CD4-positive, CD25-positive, alpha-beta regulatory T cell (primary cell): ENCODE data around the gene ENOX1. TPM values are rescaled to one million over a fixed set of nuclear protein-coding genes. Genes with fewer than 3 reads are reported as not detected.
A peak's percentile ranks its signal among the peaks of the same experiment; 100 is the strongest.

Experiments used
- ATAC-seq, 2 donors: fragments of 150-1000 bp; cut with Tn5 transposase; one replicate each; pipeline ENCODE4 v1.10.0; 2021; ENCODE audit warnings: low read depth in 2 of 2, moderate number of reproducible peaks in 2 of 2, moderate library complexity in 1 of 2
- DNase-seq, 3 donors: peaks; one replicate each; pipeline versions ENCODE4 v3.0.0 to v3.0.0-alpha.2; 2012 to 2022; ENCODE audit warnings: mixed read lengths in 1 of 3
- H3K27ac ChIP-seq: one replicate; pipeline ENCODE4 v1.7.0; 2013; ENCODE audit warnings: mild to moderate bottlenecking, low read length; ENCODE audit not compliant: insufficient read depth, poor library complexity, severe bottlenecking
- H3K27me3 ChIP-seq: one replicate; pipeline ENCODE4 v1.7.0; 2013; ENCODE audit warnings: low read length; ENCODE audit not compliant: control insufficient read depth, insufficient read depth
- H3K36me3 ChIP-seq: one replicate; pipeline ENCODE4 v1.7.0; 2013; ENCODE audit warnings: mild to moderate bottlenecking, low read length, moderate library complexity; ENCODE audit not compliant: control insufficient read depth, insufficient read depth
- H3K4me1 ChIP-seq: 2 replicates; pipeline ENCODE4 v1.7.0; 2013; ENCODE audit warnings: mild to moderate bottlenecking, low read length; ENCODE audit not compliant: insufficient read depth, control insufficient read depth, poor library complexity, severe bottlenecking
- H3K4me3 ChIP-seq: one replicate; pipeline ENCODE4 v1.7.0; 2013; ENCODE audit warnings: low read depth, mild to moderate bottlenecking, low read length, moderate library complexity
- H3K9me3 ChIP-seq, 2 experiments: 1 replicate in 1 of 2; 2 replicates in 1 of 2; pipeline ENCODE4 v1.7.0; 2013; ENCODE audit warnings: low read length in 2 of 2, mild to moderate bottlenecking in 1 of 2, moderate library complexity in 1 of 2; ENCODE audit not compliant: control insufficient read depth in 2 of 2
- H3K27ac Mint-ChIP-seq, 3 donors: one replicate each; pipeline ENCODE4 v1.8.0; 2020 to 2022; ENCODE audit warnings: mild to moderate bottlenecking in 3 of 3, mixed read lengths in 3 of 3, moderate library complexity in 2 of 3
- H3K27me3 Mint-ChIP-seq: one replicate; pipeline ENCODE4 v1.8.0; 2022; ENCODE audit warnings: mild to moderate bottlenecking, mixed read lengths
- H3K36me3 Mint-ChIP-seq: one replicate; pipeline ENCODE4 v1.8.0; 2020; ENCODE audit warnings: mixed read lengths
- H3K4me1 Mint-ChIP-seq, 4 donors: one replicate each; pipeline ENCODE4 v1.8.0; 2020 to 2022; ENCODE audit warnings: mixed read lengths in 4 of 4, mild to moderate bottlenecking in 1 of 4
- H3K4me3 Mint-ChIP-seq, 4 donors: one replicate each; pipeline ENCODE4 v1.8.0; 2020 to 2022; ENCODE audit warnings: mild to moderate bottlenecking in 4 of 4, mixed read lengths in 4 of 4, moderate library complexity in 3 of 4
- H3K9me3 Mint-ChIP-seq, 7 donors: one replicate each; pipeline ENCODE4 v1.8.0; 2020 to 2022; ENCODE audit warnings: mixed read lengths in 7 of 7, mild to moderate bottlenecking in 3 of 7, moderate library complexity in 2 of 7
- polyA plus RNA-seq, 4 donors: library from polyadenylated mRNA; unstranded; fragments of 300-500 nt; fragmentation: Illumina TruSeq; gene quantifications; one replicate each; pipeline ENCODE4 v1.2.3, GENCODE V29; 2021
- total RNA-seq: library from RNA; stranded (reverse); gene quantifications from one replicate; pipeline ENCODE4 v1.2.3, GENCODE V29; 2022

Gene ENOX1
- total and polyA plus RNA-seq, 5 donors from 2014 or later, result 0.10 TPM; not detected in 4

- H3K36me3 Mint-ChIP-seq, result no peaks in the 10 kb centered on the region
- H3K4me1 Mint-ChIP-seq, result no peaks in the 10 kb centered on the region
- H3K4me1 ChIP-seq, result no peaks in the 10 kb centered on the region
- H3K27ac ChIP-seq, result no peak overlapping the region
- no peak overlapping the region for H3K27ac Mint-ChIP-seq
- peaks cover 24% of the 10 kb centered on the region for H3K27me3 Mint-ChIP-seq
- ATAC-seq, result no peak
- H3K4me3 ChIP-seq, result no peak overlapping the region
- H3K27me3 ChIP-seq, result peaks cover 8% of the 10 kb centered on the region
- no peak overlapping the region for H3K4me3 Mint-ChIP-seq
- H3K36me3 ChIP-seq, result no peaks in the 10 kb centered on the region
- H3K9me3 Mint-ChIP-seq, result peaks cover 0 to 6% (median 0%) of the 10 kb centered on the region in 7 donors
- DNase-seq, result no peak
- H3K9me3 ChIP-seq, result no peaks in the 10 kb centered on the region
Measured at GRCh38 chr13:43196750-43197370, 589.9 kb downstream of the ENOX1 start.

- no peaks in the 10 kb centered on the region for H3K4me1 ChIP-seq
- Mint-ChIP-seq H3K9me3 (peaks cover 0 to 2% (median 0%) of the 10 kb centered on the region in 7 donors), H3K27me3 (peaks cover 25% of the 10 kb centered on the region), H3K4me3 (no peak overlapping the region), H3K4me1 (no peaks in the 10 kb centered on the region), H3K36me3 (no peaks in the 10 kb centered on the region), H3K27ac (peak overlapping the region in 1 of 3 donors; percentile 34)
- H3K36me3 ChIP-seq, result no peaks in the 10 kb centered on the region
- peaks cover 8% of the 10 kb centered on the region for H3K27me3 ChIP-seq
- no peak overlapping the region for H3K4me3 ChIP-seq
- H3K9me3 ChIP-seq, result no peaks in the 10 kb centered on the region
- DNase-seq (no peak), ATAC-seq (no peak)
- H3K27ac ChIP-seq, result no peak overlapping the region
Measured at GRCh38 chr13:43196086-43196621, 590.6 kb downstream of the ENOX1 start.

GRCh38 chr13:43195551-43195950, 591.2 kb downstream of the ENOX1 start:
- H3K36me3 ChIP-seq, result no peaks in the 10 kb centered on the region

GRCh38 chr13:43195112-43195511, 591.7 kb downstream of the ENOX1 start:
- Histone ChIP-seq H3K36me3 (no peaks in the 10 kb centered on the region), H3K27ac (no peak overlapping the region), H3K27me3 (peaks cover 8% of the 10 kb centered on the region), H3K9me3 (no peaks in the 10 kb centered on the region), H3K4me3 (no peak overlapping the region), H3K4me1 (no peaks in the 10 kb centered on the region)
- no peak for ATAC-seq
- no peak overlapping the region for H3K27ac Mint-ChIP-seq
- no peaks in the 10 kb centered on the region for H3K4me1 Mint-ChIP-seq
- H3K36me3 Mint-ChIP-seq, result no peaks in the 10 kb centered on the region
- peaks cover 36% of the 10 kb centered on the region for H3K27me3 Mint-ChIP-seq
- DNase-seq, result no peak
- no peak overlapping the region for H3K4me3 Mint-ChIP-seq
- H3K9me3 Mint-ChIP-seq, result no peaks in the 10 kb centered on the region

More at GRCh38 chr13:43195551-43195950, 591.2 kb downstream of the ENOX1 start:
- no peak overlapping the region for H3K27ac ChIP-seq
- H3K27ac Mint-ChIP-seq, result no peak overlapping the region
- H3K4me3 ChIP-seq, result no peak overlapping the region
- H3K4me3 Mint-ChIP-seq, result no peak overlapping the region
- no peaks in the 10 kb centered on the region for H3K36me3 Mint-ChIP-seq
- H3K9me3 Mint-ChIP-seq, result peaks cover 0 to 2% (median 0%) of the 10 kb centered on the region in 7 donors
- H3K27me3 Mint-ChIP-seq, result peaks cover 31% of the 10 kb centered on the region
- H3K4me1 ChIP-seq, result no peaks in the 10 kb centered on the region
- no peaks in the 10 kb centered on the region for H3K9me3 ChIP-seq
- no peak for DNase-seq
- H3K4me1 Mint-ChIP-seq, result no peaks in the 10 kb centered on the region
- ATAC-seq, result no peak
- H3K27me3 ChIP-seq, result peaks cover 8% of the 10 kb centered on the region

- H3K9me3 Mint-ChIP-seq, result no peaks in the 10 kb centered on the region
- H3K36me3 Mint-ChIP-seq, result no peaks in the 10 kb centered on the region
- no peak overlapping the region for H3K4me3 Mint-ChIP-seq
- Histone ChIP-seq H3K4me1 (no peaks in the 10 kb centered on the region), H3K9me3 (no peaks in the 10 kb centered on the region), H3K27ac (no peak overlapping the region), H3K36me3 (no peaks in the 10 kb centered on the region), H3K27me3 (peaks cover 4% of the 10 kb centered on the region), H3K4me3 (no peak overlapping the region)
- no peak for DNase-seq
- H3K27ac Mint-ChIP-seq, result no peak overlapping the region
- peaks cover 41% of the 10 kb centered on the region for H3K27me3 Mint-ChIP-seq
- ATAC-seq, result no peak
- no peaks in the 10 kb centered on the region for H3K4me1 Mint-ChIP-seq
Measured at GRCh38 chr13:43193789-43194420, 592.9 kb downstream of the ENOX1 start.

- no peak overlapping the region for H3K27ac Mint-ChIP-seq
- Histone ChIP-seq H3K9me3 (no peaks in the 10 kb centered on the region), H3K4me1 (no peaks in the 10 kb centered on the region), H3K27me3 (peaks cover 4% of the 10 kb centered on the region), H3K27ac (no peak overlapping the region), H3K36me3 (no peaks in the 10 kb centered on the region), H3K4me3 (no peak overlapping the region)
- peaks cover 39% of the 10 kb centered on the region for H3K27me3 Mint-ChIP-seq
- peaks cover 0 to 2% (median 0%) of the 10 kb centered on the region in 7 donors for H3K9me3 Mint-ChIP-seq
- DNase-seq (no peak), ATAC-seq (no peak)
- no peak overlapping the region for H3K4me3 Mint-ChIP-seq
- no peaks in the 10 kb centered on the region for H3K4me1 Mint-ChIP-seq
- H3K36me3 Mint-ChIP-seq, result no peaks in the 10 kb centered on the region
Measured at GRCh38 chr13:43191546-43191945, 595.2 kb downstream of the ENOX1 start.

- Mint-ChIP-seq H3K27me3 (peaks cover 14% of the 10 kb centered on the region), H3K27ac (no peak overlapping the region), H3K9me3 (peaks cover 0 to 2% (median 0%) of the 10 kb centered on the region in 7 donors), H3K4me1 (no peaks in the 10 kb centered on the region), H3K36me3 (no peaks in the 10 kb centered on the region), H3K4me3 (no peak overlapping the region)
- ATAC-seq (no peak), DNase-seq (no peak)
- Histone ChIP-seq H3K27me3 (no peaks in the 10 kb centered on the region), H3K9me3 (no peaks in the 10 kb centered on the region), H3K27ac (no peak overlapping the region), H3K4me1 (no peaks in the 10 kb centered on the region), H3K4me3 (no peak overlapping the region), H3K36me3 (no peaks in the 10 kb centered on the region)
Measured at GRCh38 chr13:43185226-43185625, 601.5 kb downstream of the ENOX1 start.

- DNase-seq, result no peak
- H3K4me1 ChIP-seq, result no peaks in the 10 kb centered on the region
- H3K36me3 Mint-ChIP-seq, result no peaks in the 10 kb centered on the region
- H3K27me3 Mint-ChIP-seq, result peaks cover 12% of the 10 kb centered on the region
- no peak overlapping the region for H3K27ac Mint-ChIP-seq
- ATAC-seq, result no peak
- H3K27me3 ChIP-seq, result peaks cover 2% of the 10 kb centered on the region
- no peaks in the 10 kb centered on the region for H3K36me3 ChIP-seq
- H3K9me3 ChIP-seq, result no peaks in the 10 kb centered on the region
- H3K9me3 Mint-ChIP-seq, result peaks cover 0 to 2% (median 0%) of the 10 kb centered on the region in 7 donors
- no peaks in the 10 kb centered on the region for H3K4me1 Mint-ChIP-seq
- no peak overlapping the region for H3K27ac ChIP-seq
- no peak overlapping the region for H3K4me3 Mint-ChIP-seq
- no peak overlapping the region for H3K4me3 ChIP-seq
Measured at GRCh38 chr13:43180837-43181236, 605.9 kb downstream of the ENOX1 start.
